Gastroesophageal sphincter (tissue), 4 donors: Measurements from ENCODE around the gene ITK. TPM values are rescaled to one million over a fixed set of nuclear protein-coding genes. Genes with fewer than 3 reads are reported as not detected.

Experiments used
- ATAC-seq: fragments of 150-250 bp; one replicate; pipeline ENCODE4 v1.9.1; 2016; ENCODE audit warnings: mild to moderate bottlenecking, moderate library complexity
- H3K27ac ChIP-seq, 4 donors: fragments of 200-600 bp; sonication (generic) in 3 of 4; 1 replicate in 3 of 4; 2 replicates in 1 of 4; pipeline ENCODE4 v1.5.1; 2016 to 2019
- H3K27me3 ChIP-seq: fragments of 200-600 bp; sonication (generic); one replicate; pipeline ENCODE4 v1.5.1; 2019
- H3K36me3 ChIP-seq, 2 donors: fragments of 200-600 bp; sonication (generic); one replicate each; pipeline ENCODE4 v1.5.1; 2019; ENCODE audit warnings: control low read depth in 1 of 2
- H3K4me1 ChIP-seq, 3 donors: fragments of 200-600 bp; sonication (generic); 1 replicate in 2 of 3; 2 replicates in 1 of 3; pipeline ENCODE4 v1.5.1; 2016 to 2019; ENCODE audit warnings: control low read depth in 2 of 3
- H3K4me3 ChIP-seq, 2 donors: fragments of 200-600 bp; sonication (generic); one replicate each; pipeline ENCODE4 v1.5.1; 2019; ENCODE audit warnings: mild to moderate bottlenecking in 1 of 2, moderate library complexity in 1 of 2
- H3K9me3 ChIP-seq, 3 donors: fragments of 200-600 bp; sonication (generic); one replicate each; pipeline ENCODE4 v1.5.1; 2017 to 2019; ENCODE audit warnings: control low read depth in 2 of 3
- CTCF ChIP-seq, 4 experiments: fragments of 200-600 bp in 2 of 4; fragments of 450-650 bp in 2 of 4; sonication (generic) in 1 of 4; IDR thresholded peaks; one replicate each; pipeline ENCODE4 v1.5.1; 2017 to 2019; ENCODE audit warnings: antibody characterized with exemption in 4 of 4, mild to moderate bottlenecking in 2 of 4, moderate library complexity in 2 of 4
- EP300 ChIP-seq: sonication (generic); formaldehyde crosslinking; IDR thresholded peaks from one replicate; pipeline ENCODE4 v1.6.1; 2017; ENCODE audit warnings: antibody characterized with exemption, mild to moderate bottlenecking
- POLR2A ChIP-seq, 2 donors: fragments of 450-650 bp; IDR thresholded peaks; one replicate each; pipeline ENCODE4 v1.6.1; 2017; ENCODE audit warnings: antibody characterized with exemption in 2 of 2, mild to moderate bottlenecking in 2 of 2, moderate library complexity in 1 of 2
- POLR2AphosphoS5 ChIP-seq: sonication (generic); formaldehyde crosslinking; IDR thresholded peaks from one replicate; pipeline ENCODE4 v1.6.1; 2017; ENCODE audit warnings: antibody characterized with exemption
- WGBS, 2 donors: methylation state at CpG; one replicate each; pipeline ENCODE4 v1.1.5; 2018; ENCODE audit warnings: low coverage in 1 of 2; 5-methylcytosine and 5-hydroxymethylcytosine counted together
- total RNA-seq, 4 donors: library from RNA; depleted of rRNA; stranded (reverse); fragments of >200 nt; gene quantifications; one replicate each; pipeline ENCODE4 v1.1.0, GENCODE V29; 2016

The ITK gene
- total RNA-seq, 4 donors from 2014 or later: 0.52 to 3.1 (median 1.8) TPM

- H3K27me3 ChIP-seq: peaks cover 9% of the 10 kb centered on the region
- H3K9me3 ChIP-seq: peaks cover 0 to 5% (median 0%) of the 10 kb centered on the region in 3 donors
- H3K4me1 ChIP-seq: no peaks in the 10 kb centered on the region
- H3K27ac ChIP-seq: no peak overlapping the region
- H3K4me3 ChIP-seq: no peak overlapping the region
- no peak for ATAC-seq
- no peak for TF ChIP-seq POLR2A (IDR thresholded peaks at IDR 0.05)
- TF ChIP-seq EP300: no peak
- TF ChIP-seq POLR2AphosphoS5: no peak
- no peak for TF ChIP-seq CTCF (IDR thresholded peaks at IDR 0.05)
- H3K36me3 ChIP-seq: no peaks in the 10 kb centered on the region
These were observed 7.6 kb downstream of the ITK start for GRCh38 chr5:157188270-157188669.

GRCh38 chr5:157189223-157189622, 8.6 kb downstream of the ITK start:
- Histone ChIP-seq H3K9me3 (peaks cover 0 to under 1% (median 0%) of the 10 kb centered on the region in 3 donors), H3K36me3 (no peaks in the 10 kb centered on the region), H3K4me3 (no peak overlapping the region), H3K27ac (no peak overlapping the region), H3K4me1 (no peaks in the 10 kb centered on the region), H3K27me3 (peaks cover 9% of the 10 kb centered on the region)
- no peak for ATAC-seq
- TF ChIP-seq POLR2A (IDR thresholded peaks at IDR 0.05) (no peak), POLR2AphosphoS5 (no peak), CTCF (IDR thresholded peaks at IDR 0.05) (no peak), EP300 (no peak)
- WGBS, 2 donors: 87 to 93% methylated on average over 4 to 7 of the region's 7 CpGs

GRCh38 chr5:157193699-157194424, 13.2 kb downstream of the ITK start:
- H3K4me1 ChIP-seq: no peaks in the 10 kb centered on the region
- no peaks in the 10 kb centered on the region for H3K36me3 ChIP-seq
- H3K4me3 ChIP-seq: no peak overlapping the region
- 83 to 87% methylated on average over 9 to 10 of the region's 10 CpGs for WGBS, 2 donors
- TF ChIP-seq EP300 (no peak), CTCF (IDR thresholded peaks at IDR 0.05) (no peak), POLR2AphosphoS5 (no peak), POLR2A (IDR thresholded peaks at IDR 0.05) (no peak)
- peaks cover 11% of the 10 kb centered on the region for H3K27me3 ChIP-seq
- no peak for ATAC-seq
- H3K9me3 ChIP-seq: no peaks in the 10 kb centered on the region
- H3K27ac ChIP-seq: no peak overlapping the region

- TF ChIP-seq POLR2A (IDR thresholded peaks at IDR 0.05): no peak
- no peak for TF ChIP-seq EP300
- TF ChIP-seq POLR2AphosphoS5: no peak
- TF ChIP-seq CTCF (IDR thresholded peaks at IDR 0.05): no peak
- H3K9me3 ChIP-seq: no peaks in the 10 kb centered on the region
- no peaks in the 10 kb centered on the region for H3K4me1 ChIP-seq
- H3K27me3 ChIP-seq: peaks cover 24% of the 10 kb centered on the region
- no peak for ATAC-seq
- H3K27ac ChIP-seq: no peak overlapping the region
- H3K36me3 ChIP-seq: no peaks in the 10 kb centered on the region
- H3K4me3 ChIP-seq: no peak overlapping the region
These were observed 15.4 kb downstream of the ITK start for GRCh38 chr5:157196045-157196444.

GRCh38 chr5:157197086-157197485, 16.4 kb downstream of the ITK start:
- Histone ChIP-seq H3K9me3 (no peaks in the 10 kb centered on the region), H3K4me1 (no peaks in the 10 kb centered on the region), H3K27me3 (peaks cover 24% of the 10 kb centered on the region), H3K36me3 (no peaks in the 10 kb centered on the region), H3K27ac (no peak overlapping the region), H3K4me3 (no peak overlapping the region)
- TF ChIP-seq CTCF (IDR thresholded peaks at IDR 0.05): no peak
- TF ChIP-seq POLR2AphosphoS5: no peak
- TF ChIP-seq EP300: no peak
- no peak for TF ChIP-seq POLR2A (IDR thresholded peaks at IDR 0.05)
- WGBS, 2 donors: 83 to 91% methylated on average over 3 of the region's 3 CpGs
- ATAC-seq: no peak
